COR-L47 (cell line): ENCODE measurements around the gene FOXN3.

Experiments used
- DNase-seq: peaks from one replicate; lab custom pipeline; 2025; lab: John Stamatoyannopoulos, UW

FOXN3 gene

DNA sequence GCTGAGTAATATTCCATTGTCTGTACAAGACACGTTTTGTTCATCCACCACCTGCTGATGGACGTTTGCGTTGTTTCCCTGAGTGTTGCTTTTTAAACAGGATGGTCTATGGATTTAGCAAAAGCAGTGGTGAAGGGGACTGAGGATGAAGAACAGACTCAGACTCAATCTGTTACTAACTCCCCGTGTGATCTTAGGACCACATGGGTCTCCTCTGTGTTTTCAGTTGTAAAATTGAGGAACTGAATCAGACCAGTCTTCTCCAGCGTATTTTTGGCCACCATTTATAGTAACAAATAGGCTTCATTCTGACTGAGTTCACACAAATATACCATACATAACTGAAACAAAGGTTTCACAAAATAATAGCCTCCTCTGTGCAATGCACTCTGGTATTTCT lies 85.6 kb downstream of the FOXN3 start:
- DNase-seq: no peak

DNA sequence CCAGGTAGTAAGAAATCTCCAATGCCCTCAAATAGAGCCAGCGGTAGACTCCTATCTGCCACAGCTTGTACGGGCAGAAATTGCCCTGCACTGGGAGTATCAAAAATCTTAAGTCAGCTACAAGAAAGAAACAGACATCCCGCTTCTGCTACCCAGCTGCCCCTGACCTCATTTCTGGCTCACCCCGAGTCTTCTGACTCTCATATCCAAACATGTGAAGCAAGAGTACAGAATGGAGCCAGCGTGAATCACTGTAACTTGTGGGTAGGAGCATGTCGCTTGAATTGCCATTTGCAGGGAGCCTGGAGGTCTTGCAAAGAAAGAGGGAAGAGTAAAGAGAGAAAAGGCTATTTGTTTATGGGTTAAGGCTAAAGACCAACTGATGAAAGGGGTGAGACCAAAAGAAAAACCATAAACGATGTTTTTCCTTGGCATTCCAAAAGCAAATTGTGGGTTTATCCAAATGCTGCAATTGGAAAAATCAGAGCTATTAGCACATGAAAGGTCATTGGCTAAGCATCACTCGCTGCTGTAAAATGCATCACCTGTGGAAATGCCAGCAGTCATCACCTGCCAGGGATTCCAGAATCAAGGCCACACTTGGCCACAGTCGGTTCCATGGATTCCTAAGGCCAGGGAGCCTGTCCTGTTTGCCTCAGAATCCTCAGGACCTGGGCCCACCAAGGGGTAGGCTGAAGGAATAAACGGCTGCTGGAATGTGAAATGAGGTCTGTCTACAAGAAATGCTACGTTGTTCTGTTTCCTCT lies 86.6 kb downstream of the FOXN3 start:
- DNase-seq: no peak

DNA sequence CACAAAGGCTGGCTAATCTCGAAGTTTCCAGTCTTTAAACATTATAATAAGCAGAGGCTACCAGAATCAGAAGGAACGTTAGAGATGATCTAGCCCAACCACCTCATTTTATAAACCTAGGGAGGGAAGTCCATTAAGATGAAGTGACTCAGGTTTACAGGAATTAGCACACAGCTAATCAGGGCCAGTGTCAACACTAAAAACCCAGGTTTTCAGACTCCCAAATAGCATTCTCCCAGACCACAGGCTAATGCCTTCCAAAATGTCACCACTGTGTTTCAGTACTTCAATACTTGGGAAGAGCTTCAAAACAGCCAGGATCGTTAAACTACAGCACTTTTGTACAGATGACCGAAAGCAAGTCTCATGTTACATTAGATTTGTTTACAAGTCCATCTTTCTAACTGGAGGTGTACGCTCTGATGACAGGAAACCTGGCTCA lies 89.2 kb downstream of the FOXN3 start:
- DNase-seq: no peak

DNA sequence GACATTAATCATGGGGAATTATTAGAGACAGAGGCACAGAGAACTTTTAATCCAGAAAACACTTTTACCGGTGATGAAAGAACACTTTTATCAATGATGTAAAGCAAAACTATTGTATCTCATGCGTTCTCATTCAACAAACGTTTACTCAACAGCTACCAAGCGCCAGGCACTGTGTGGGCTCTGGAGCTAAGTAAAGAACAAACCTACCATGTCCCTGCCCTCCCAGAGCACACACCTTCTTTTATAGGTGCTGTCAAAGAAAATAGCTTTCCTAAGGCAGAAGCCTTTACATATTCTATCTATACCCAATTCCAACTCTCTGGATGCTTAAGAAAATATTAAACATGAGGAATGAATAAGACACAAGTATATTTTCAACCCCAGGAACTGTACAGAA lies 91.1 kb downstream of the FOXN3 start:
- no peak for DNase-seq

DNA sequence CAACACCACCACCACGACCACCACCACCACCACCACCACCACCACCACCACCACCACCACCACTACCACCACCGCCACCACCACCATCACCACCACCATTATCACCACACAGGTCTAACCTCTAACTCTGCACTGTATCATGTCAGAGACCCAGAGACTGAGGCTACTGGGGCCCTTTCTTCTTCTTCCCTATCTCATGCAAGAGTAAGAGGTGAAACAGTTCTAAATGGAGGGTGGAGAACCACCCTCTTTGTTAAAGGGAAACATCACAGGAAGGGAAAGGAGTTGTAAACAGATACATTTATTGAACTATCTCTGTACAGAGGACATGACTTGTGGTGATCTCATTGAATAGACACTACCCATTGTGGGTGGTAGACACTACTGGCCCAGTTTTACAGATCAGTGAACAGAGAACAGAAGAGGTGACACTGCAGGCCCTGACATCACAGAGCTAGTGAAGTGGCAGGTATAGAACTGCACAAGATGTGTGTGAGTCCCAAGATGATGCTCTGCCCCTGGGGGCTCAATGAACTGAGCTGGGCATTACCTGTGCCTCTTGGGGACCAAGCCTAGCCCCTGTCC lies 91.6 kb downstream of the FOXN3 start:
- DNase-seq: no peak

DNA sequence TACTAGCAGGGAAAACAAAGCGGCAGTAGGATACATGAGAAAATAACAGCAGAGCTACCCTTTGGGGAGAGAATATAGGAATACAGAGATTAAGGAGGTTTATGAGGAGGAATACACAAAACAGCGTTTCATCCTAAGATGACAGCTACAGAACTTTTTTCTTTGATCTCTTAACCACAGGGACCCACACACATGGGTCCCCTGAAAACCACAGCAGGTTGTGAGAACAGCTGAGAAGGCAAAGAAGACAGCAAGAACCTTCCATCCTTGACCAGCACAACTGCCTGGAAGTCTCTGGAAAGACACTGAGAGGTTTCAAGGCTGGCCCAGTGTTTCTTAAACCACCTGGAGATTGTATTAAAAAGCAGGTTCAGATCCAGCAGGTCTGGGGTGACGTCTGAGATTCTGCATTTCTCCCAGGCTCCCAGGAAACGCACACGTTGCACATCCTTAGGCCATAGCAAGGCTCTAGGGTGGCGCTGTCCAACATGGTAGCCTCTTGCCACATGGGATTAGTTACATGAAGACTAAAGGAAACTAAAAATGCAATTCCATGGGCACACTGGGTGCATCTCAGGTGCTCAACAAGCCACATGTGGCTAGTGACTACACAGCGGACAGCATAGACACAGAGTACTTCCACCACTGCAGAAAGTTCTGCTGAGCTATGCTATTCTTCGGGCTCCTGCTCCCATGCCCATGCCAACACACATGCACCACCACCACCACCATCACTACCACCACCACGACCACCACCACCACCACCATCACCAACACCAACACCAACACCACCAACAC lies 92.3 kb downstream of the FOXN3 start:
- DNase-seq: no peak

DNA sequence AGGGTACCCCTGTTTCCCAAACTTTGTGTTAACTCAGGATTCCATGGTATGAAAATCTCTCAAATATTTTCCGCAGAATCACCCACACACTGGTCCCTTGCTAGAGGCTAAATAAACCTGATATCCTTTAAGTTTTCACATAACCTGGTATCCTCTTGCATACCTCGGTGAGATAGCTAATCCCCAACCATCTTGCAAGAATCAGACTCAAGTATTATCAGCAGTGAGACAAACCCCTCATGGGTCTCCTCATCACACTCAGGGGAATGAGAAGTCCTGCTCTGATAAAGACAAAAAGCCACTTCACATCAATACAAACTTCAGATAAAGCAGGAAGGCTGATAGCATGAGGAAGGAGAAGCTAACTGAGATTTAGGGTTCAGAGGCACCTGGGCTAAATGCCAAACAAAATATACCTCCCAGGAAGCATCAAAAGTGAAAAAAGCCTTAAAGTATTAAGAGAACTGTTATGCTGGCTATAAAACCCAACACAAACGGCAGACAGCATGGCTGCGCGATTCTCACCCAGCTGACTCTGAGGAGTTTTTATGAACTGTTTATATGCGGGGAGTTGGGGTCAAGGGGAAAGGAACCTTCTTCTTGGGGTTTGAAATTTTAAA lies 96.5 kb downstream of the FOXN3 start:
- no peak for DNase-seq

DNA sequence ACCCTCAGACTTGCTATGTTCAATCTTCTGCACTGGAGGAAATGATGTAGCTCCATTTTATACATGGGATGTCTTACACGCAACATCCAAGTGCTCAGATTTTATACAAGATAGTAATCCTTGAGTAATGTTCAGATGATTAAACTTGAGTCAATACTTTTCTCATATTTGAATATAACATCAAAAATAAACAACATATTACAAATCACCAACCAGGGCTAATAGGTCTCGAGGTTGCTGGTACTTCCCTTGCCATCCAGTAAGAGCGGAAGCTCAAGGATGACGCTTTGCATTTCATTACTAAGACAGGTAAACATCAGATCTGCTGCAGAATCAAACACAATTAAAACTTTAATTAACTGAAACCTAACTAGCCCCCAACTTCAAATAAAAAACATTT lies 97.3 kb downstream of the FOXN3 start:
- no peak for DNase-seq

- DNase-seq: no peak
Observed at GRCh38 chr14:89317051-89317691, 99.9 kb downstream of the FOXN3 start.

DNA sequence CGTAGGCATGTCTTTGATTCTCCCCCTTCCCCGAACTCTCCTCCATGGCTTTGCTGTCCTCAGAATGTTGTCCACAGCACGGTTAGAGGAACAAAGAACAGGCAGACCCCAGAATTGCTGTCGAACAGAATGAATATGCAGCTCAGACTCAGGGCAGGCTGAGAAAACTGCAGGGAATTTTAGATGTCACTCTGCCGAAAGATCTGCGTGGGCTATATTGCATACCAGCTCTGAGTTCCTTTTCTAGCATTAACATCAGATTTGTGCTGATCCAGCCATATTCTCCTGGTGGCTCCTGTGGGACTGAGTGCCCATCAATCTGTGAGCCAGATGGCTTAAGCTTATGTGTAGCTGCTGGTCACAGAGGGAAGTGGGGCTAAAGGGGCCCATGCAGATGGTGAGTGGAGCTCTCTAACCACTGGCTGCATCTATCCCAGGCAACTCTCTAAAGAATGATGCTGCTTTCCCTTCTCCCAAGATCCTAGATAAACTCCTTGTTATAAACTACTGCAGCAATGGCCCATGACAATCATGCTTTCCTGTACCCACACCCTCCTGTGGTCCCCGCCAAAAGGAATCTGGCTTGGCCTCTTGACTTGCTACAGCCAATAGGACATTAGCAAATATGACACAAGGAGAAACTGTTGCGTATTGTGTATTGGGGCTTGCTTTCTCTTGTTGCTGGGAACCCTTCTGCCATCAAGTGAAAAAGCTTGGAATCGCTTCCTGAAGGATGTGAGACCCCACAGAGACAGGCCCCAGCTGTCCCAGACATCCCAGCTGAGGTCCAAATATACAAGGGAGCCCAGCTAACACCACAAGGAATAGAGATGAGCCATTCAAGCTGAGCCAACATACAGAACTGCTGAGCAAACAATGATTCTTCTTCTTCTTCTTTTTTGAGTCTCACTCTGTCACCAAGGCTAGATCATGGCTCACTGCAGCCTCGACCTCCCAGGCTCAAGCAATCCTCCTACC lies 101.3 kb downstream of the FOXN3 start:
- DNase-seq: no peak

- no peak for DNase-seq
Observed at GRCh38 chr14:89314274-89314673, 102.8 kb downstream of the FOXN3 start.

DNA sequence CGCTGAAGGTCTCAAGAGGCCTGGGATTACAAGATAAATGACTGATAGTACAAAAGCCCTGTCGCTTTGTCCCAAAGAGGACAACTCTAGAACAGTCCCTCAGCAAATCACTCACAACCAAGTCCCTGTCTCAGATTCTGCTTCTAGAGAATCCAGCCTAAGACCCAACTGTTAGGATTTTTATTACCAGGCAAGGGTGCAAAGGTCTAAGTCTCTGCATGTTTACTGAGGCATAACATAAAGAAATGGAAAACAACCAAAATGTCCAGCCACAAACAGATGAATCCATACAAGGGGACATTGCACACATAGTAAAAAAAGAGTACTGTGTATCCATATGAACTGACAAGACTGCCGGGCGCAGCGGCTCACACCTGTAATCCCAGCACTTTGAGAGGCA lies 104.1 kb downstream of the FOXN3 start:
- DNase-seq: no peak

GRCh38 chr14:89310211-89310610 lies 106.8 kb downstream of the FOXN3 start:
- no peak for DNase-seq

GRCh38 chr14:89309670-89310177 lies 107.3 kb downstream of the FOXN3 start:
- no peak for DNase-seq

GRCh38 chr14:89308232-89308959 lies 108.6 kb downstream of the FOXN3 start:
- no peak for DNase-seq

- no peak for DNase-seq
Observed at GRCh38 chr14:89307409-89307808, 109.6 kb downstream of the FOXN3 start.

DNA sequence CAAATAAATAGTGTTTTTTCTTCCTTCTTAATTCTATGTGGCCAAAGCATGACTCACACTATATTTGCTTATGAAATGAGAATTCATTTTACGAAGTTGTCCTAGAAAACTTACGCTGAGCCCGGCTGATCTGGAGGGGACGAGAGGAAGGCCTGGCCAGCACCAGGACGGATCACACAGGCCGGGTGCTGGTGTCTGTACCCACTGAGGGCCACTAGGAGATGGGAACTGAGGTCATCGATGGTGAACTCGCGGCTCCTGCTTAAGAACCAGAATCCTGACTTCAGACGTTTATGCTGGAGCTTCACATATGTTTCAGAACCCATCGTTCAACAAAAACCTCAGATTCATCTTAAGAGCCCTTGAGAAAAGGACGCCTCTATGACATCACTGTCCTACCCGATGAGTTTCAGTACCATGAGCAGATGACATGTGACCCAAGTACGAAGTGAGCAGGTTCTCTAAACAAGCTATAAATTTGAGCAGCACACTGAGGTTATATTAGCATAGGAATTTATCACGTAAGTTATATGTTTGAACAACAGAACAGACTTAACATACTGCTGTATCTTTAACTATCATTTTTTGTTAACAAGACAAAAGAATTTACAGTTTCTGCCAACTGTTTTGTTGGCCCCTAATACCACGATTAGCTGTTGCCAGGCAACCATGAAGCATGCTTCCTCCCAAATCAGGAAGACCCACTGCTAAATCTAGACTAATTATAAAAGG lies 111.9 kb downstream of the FOXN3 start:
- DNase-seq: no peak

GRCh38 chr14:89304561-89304960 lies 112.5 kb downstream of the FOXN3 start:
- DNase-seq: no peak
